ENCODE results near the gene LYST.

GRCh38 chr1:235820061-235820460 lies 46.6 kb downstream of the LYST start:
- TF ChIP-seq, protein P1, sequence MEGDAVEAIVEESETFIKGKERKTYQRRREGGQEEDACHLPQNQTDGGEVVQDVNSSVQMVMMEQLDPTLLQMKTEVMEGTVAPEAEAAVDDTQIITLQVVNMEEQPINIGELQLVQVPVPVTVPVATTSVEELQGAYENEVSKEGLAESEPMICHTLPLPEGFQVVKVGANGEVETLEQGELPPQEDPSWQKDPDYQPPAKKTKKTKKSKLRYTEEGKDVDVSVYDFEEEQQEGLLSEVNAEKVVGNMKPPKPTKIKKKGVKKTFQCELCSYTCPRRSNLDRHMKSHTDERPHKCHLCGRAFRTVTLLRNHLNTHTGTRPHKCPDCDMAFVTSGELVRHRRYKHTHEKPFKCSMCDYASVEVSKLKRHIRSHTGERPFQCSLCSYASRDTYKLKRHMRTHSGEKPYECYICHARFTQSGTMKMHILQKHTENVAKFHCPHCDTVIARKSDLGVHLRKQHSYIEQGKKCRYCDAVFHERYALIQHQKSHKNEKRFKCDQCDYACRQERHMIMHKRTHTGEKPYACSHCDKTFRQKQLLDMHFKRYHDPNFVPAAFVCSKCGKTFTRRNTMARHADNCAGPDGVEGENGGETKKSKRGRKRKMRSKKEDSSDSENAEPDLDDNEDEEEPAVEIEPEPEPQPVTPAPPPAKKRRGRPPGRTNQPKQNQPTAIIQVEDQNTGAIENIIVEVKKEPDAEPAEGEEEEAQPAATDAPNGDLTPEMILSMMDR (IDR thresholded peaks at IDR 0.05), result no peak
- no peak for TF ChIP-seq EP300 (IDR thresholded peaks at IDR 0.05)
- no peak for TF ChIP-seq POLR2AphosphoS5 (IDR thresholded peaks at IDR 0.05)
- TF ChIP-seq POLR2A (IDR thresholded peaks at IDR 0.05), result no peak

Data from stomach (tissue), 4 donors.